Heart left ventricle (tissue), 13 donors: Measurements from ENCODE around the gene FLRT1.

Experiments
- CTCF ChIP-seq, 12 donors: fragments of 200-600 bp; sonication (generic) in 4 of 12; IDR thresholded peaks; one replicate each; pipeline versions ENCODE4 v1.5.0 to v1.8.0; 2018 to 2022; ENCODE audit warnings: antibody characterized with exemption in 12 of 12, mild to moderate bottlenecking in 5 of 12
- POLR2A ChIP-seq, 2 donors: fragments of 450-650 bp; IDR thresholded peaks; one replicate each; pipeline ENCODE4 v1.6.1; 2017; ENCODE audit warnings: antibody characterized with exemption in 2 of 2, mild to moderate bottlenecking in 2 of 2, moderate library complexity in 2 of 2
- donor health status: ischemic (EF 13 %, LVEDD 7.1; RV severe dilation, severe dysfunction).
- donor health status: DM: no; HTN: yes; CAD: no.
- donor health status: DM: no; HTN: no; CAD: no.
- donor health status: ischemic (EF 25% LVEDD 6.9; RV normal size, moderate dysfunction).
- donor health status: ischemic (EF 25% LVEDD 5.7; RV mildly dilated, moderate dysfunction).
- donor health status: ischemic (EF 35%, LVEDD 5.7; RV mildly dilated, moderate dysfunction).
- donor health status: nonischemic (EF 11% LVEDD 7.7; RV severe dilation, severe dysfunction).
- donor health status: DM: yes; HTN: yes; CAD: no.
- donor health status: PGD.
- donor health status: ischemic (EF 29% LVEDD 5.4; RV normal size, mild dysfunction).
- donor health status: nonischemic (EF 23%, LVEDD 6.1; RV moderate dilation, normal function).

- no peak for TF ChIP-seq CTCF (IDR thresholded peaks at IDR 0.05)
- no peak for TF ChIP-seq POLR2A (IDR thresholded peaks at IDR 0.05)
Observed at GRCh38 chr11:64052436-64052835, 16.7 kb downstream of the FLRT1 start.
